ENCODE results near the gene CACTIN. TPM values are rescaled to one million over a fixed set of nuclear protein-coding genes. Genes with fewer than 3 reads are reported as not detected.

Gene CACTIN
- total RNA-seq, 6 experiments from 2014 or later = 8.4 to 14.9 (median 10.3) TPM

- TF ChIP-seq CTCF (IDR thresholded peaks at IDR 0.05) (no peak), POLR2A (IDR thresholded peaks at IDR 0.05) (no peak)
- WGBS (ENCODE audit: insufficient coverage, low coverage, low lambda C conversion rate, missing lambda C conversion rate) = no CpG with 5 or more reads among the region's 11 CpGs
Observed at GRCh38 chr19:3645067-3645396, 18.4 kb upstream of the CACTIN start.

GRCh38 chr19:3644351-3645066, 17.9 kb upstream of the CACTIN start:
- Histone ChIP-seq H3K27me3 (no peaks in the 10 kb centered on the region), H3K36me3 (peaks cover 0 to 4% (median 0%) of the 10 kb centered on the region in 4 donors), H3K4me3 (no peak overlapping the region), H3K27ac (peak overlapping the region in 2 of 3 donors; percentile 59 to 63), H3K9me3 (no peaks in the 10 kb centered on the region), H3K4me1 (peaks cover 0 to 12% (median 5%) of the 10 kb centered on the region in 4 donors)
- peak; percentile 87 to 95 (median 94) for DNase-seq
- TF ChIP-seq POLR2A (IDR thresholded peaks at IDR 0.05) (no peak), CTCF (IDR thresholded peaks at IDR 0.05) (no peak)
- intact Hi-C loops (cut with DNase I) = no loop called here
- peak; percentile 95 to 98 (median 96) for ATAC-seq
- no CpG with 5 or more reads among the region's 19 CpGs for WGBS (ENCODE audit: insufficient coverage, low coverage, low lambda C conversion rate, missing lambda C conversion rate)

More at GRCh38 chr19:3645067-3645396, 18.4 kb upstream of the CACTIN start:
- peak in 1 of 4 donors; percentile 1 for ATAC-seq
- H3K27ac ChIP-seq = no peak overlapping the region
- intact Hi-C loops (cut with DNase I) = no loop called here
- DNase-seq = no peak
- peaks cover 0 to 12% (median 5%) of the 10 kb centered on the region in 4 donors for H3K4me1 ChIP-seq
- H3K9me3 ChIP-seq = no peaks in the 10 kb centered on the region
- no peaks in the 10 kb centered on the region for H3K27me3 ChIP-seq
- H3K4me3 ChIP-seq = no peak overlapping the region
- peaks cover 0 to under 1% (median 0%) of the 10 kb centered on the region in 4 donors for H3K36me3 ChIP-seq

GRCh38 chr19:3643674-3644313, 17.2 kb upstream of the CACTIN start:
- no peak for TF ChIP-seq POLR2A (IDR thresholded peaks at IDR 0.05)
- no peak for TF ChIP-seq CTCF (IDR thresholded peaks at IDR 0.05)
- Histone ChIP-seq H3K36me3 (peaks cover 0 to 4% (median 0%) of the 10 kb centered on the region in 4 donors), H3K9me3 (no peaks in the 10 kb centered on the region), H3K27ac (no peak overlapping the region), H3K4me3 (no peak overlapping the region), H3K4me1 (peaks cover 0 to 12% (median 5%) of the 10 kb centered on the region in 4 donors), H3K27me3 (no peaks in the 10 kb centered on the region)
- intact Hi-C loops (cut with DNase I) = no loop called here
- no peak for ATAC-seq
- WGBS (ENCODE audit: insufficient coverage, low coverage, low lambda C conversion rate, missing lambda C conversion rate) = 89% methylated on average over 4 of the region's 28 CpGs
- no peak for DNase-seq

GRCh38 chr19:3642987-3643673, 16.5 kb upstream of the CACTIN start:
- H3K4me1 ChIP-seq = peaks cover 0 to 12% (median 5%) of the 10 kb centered on the region in 4 donors
- peaks cover 0 to 4% (median 0%) of the 10 kb centered on the region in 4 donors for H3K36me3 ChIP-seq
- DNase-seq = no peak
- H3K9me3 ChIP-seq = no peaks in the 10 kb centered on the region
- H3K27ac ChIP-seq = no peak overlapping the region
- TF ChIP-seq CTCF (IDR thresholded peaks at IDR 0.05) (no peak), POLR2A (IDR thresholded peaks at IDR 0.05) (no peak)
- H3K4me3 ChIP-seq = no peak overlapping the region
- intact Hi-C loops (cut with DNase I) = no loop called here
- 83% methylated on average over 14 of the region's 36 CpGs for WGBS (ENCODE audit: insufficient coverage, low coverage, low lambda C conversion rate, missing lambda C conversion rate)
- no peaks in the 10 kb centered on the region for H3K27me3 ChIP-seq
- ATAC-seq = no peak

Measured in right lobe of liver (tissue), 6 donors.